H1 (cell line): Measurements from ENCODE around the gene SH3YL1. TPM values are rescaled to one million over a fixed set of nuclear protein-coding genes. Genes with fewer than 3 reads are reported as not detected.
A peak's percentile ranks its signal among the peaks of the same experiment; 100 is the strongest.

Experiments used
- CTCF ChIA-PET: fragments of 300-600 bp; sonication (Branson Sonifier 250); formaldehyde crosslinking; loops from one replicate; lab custom pipeline; 2021; ENCODE audit not compliant: partially characterized antibody; lab: Charles Lee
- POLR2A ChIA-PET: fragments of 300-600 bp; sonication (Branson Sonifier 250); formaldehyde crosslinking; loops from one replicate; lab custom pipeline; 2021; ENCODE audit warnings: inconsistent platforms; ENCODE audit not compliant: partially characterized antibody; lab: Charles Lee
- DNase-seq, 2 experiments: peaks; one replicate each; pipeline versions ENCODE4 v3.0.0 to v3.0.0-alpha.2; 2010 to 2022; ENCODE audit warnings: low spot score in 2 of 2, low read depth in 1 of 2, mixed read lengths in 1 of 2
- FAIRE-seq: peaks from 2 replicates; lab custom pipeline; 2011; peaks lifted over from hg19 to GRCh38; lab: Jason Lieb, UNC
- H2AFZ ChIP-seq: 2 replicates; pipeline ENCODE4 v1.8.1; 2012; ENCODE audit warnings: low read length, inconsistent platforms
- H2AK5ac ChIP-seq: 2 replicates; pipeline ENCODE4 v1.6.1; 2013; ENCODE audit warnings: low read depth, low read length
- H2BK120ac ChIP-seq: replicated peaks from 2 replicates; pipeline ENCODE3; 2013; ENCODE audit warnings: low read depth, low read length, inconsistent platforms
- H2BK12ac ChIP-seq: 2 replicates; pipeline ENCODE4 v1.6.1; 2013; ENCODE audit warnings: low read depth, low read length
- H2BK15ac ChIP-seq: 2 replicates; pipeline ENCODE4 v1.6.1; 2013; ENCODE audit warnings: low read length
- H2BK20ac ChIP-seq: 2 replicates; pipeline ENCODE4 v1.6.1; 2013; ENCODE audit warnings: low read length
- H2BK5ac ChIP-seq: 2 replicates; pipeline ENCODE4 v1.6.1; 2013; ENCODE audit warnings: low read depth, low read length
- H3K14ac ChIP-seq: 2 replicates; pipeline ENCODE4 v1.6.1; 2013; ENCODE audit warnings: inconsistent platforms; ENCODE audit not compliant: insufficient read length
- H3K18ac ChIP-seq: 2 replicates; pipeline ENCODE4 v1.6.1; 2013; ENCODE audit warnings: low read length; ENCODE audit errors: extremely low read depth
- H3K23ac ChIP-seq: 2 replicates; pipeline ENCODE4 v1.6.1; 2013; ENCODE audit warnings: inconsistent platforms; ENCODE audit not compliant: insufficient read length
- H3K23me2 ChIP-seq: 2 replicates; pipeline ENCODE4 v1.6.1; 2013; ENCODE audit warnings: low read depth, low read length
- H3K27ac ChIP-seq: 2 replicates; pipeline ENCODE4 v1.6.1; 2011; ENCODE audit warnings: low read depth, low read length, inconsistent platforms
- H3K27me3 ChIP-seq, 4 experiments: replicated peaks in 1 of 4; 1 replicate in 1 of 4; 2 replicates in 3 of 4; pipeline versions ENCODE4 v1.6.1 to v1.8.1; 2011 to 2013; ENCODE audit warnings: low read length in 3 of 4, mild to moderate bottlenecking in 3 of 4, inconsistent platforms in 2 of 4, mixed read lengths in 2 of 4, moderate library complexity in 1 of 4; ENCODE audit not compliant: control insufficient read depth in 3 of 4, insufficient read depth in 3 of 4; ENCODE audit errors: extremely low read depth in 1 of 4
- H3K36me3 ChIP-seq, 4 experiments: 2 replicates each; pipeline versions ENCODE4 v1.6.1 to v1.8.1; 2011 to 2013; ENCODE audit warnings: mild to moderate bottlenecking in 4 of 4, low read length in 3 of 4, moderate library complexity in 2 of 4, control low read depth in 1 of 4, inconsistent platforms in 1 of 4; ENCODE audit not compliant: insufficient read depth in 4 of 4, control insufficient read depth in 2 of 4
- H3K4ac ChIP-seq: replicated peaks from 2 replicates; pipeline ENCODE3; 2013; ENCODE audit warnings: low read length, low read depth, mixed read lengths, inconsistent platforms; ENCODE audit not compliant: insufficient read length
- H3K4me1 ChIP-seq, 4 experiments: replicated peaks in 1 of 4; 1 replicate in 1 of 4; 2 replicates in 3 of 4; pipeline versions ENCODE4 v1.6.1 to v1.8.1; 2011 to 2013; ENCODE audit warnings: low read length in 3 of 4, inconsistent platforms in 2 of 4, mixed read lengths in 1 of 4; ENCODE audit not compliant: insufficient read depth in 4 of 4, control insufficient read depth in 3 of 4
- H3K4me2 ChIP-seq, 2 experiments: 2 replicates each; pipeline versions ENCODE4 v1.6.1 to v1.8.1; 2011 to 2013; ENCODE audit warnings: low read depth in 2 of 2, low read length in 2 of 2, control low read depth in 1 of 2, inconsistent platforms in 1 of 2, mild to moderate bottlenecking in 1 of 2; ENCODE audit not compliant: insufficient read depth in 1 of 2
- H3K4me3 ChIP-seq, 4 experiments: fragments of 200-600, 300-600 bp in 1 of 4; sonication (generic), shearing (Covaris generic), sonication (Bioruptor Twin) in 1 of 4; 2 replicates each; pipeline versions ENCODE4 v1.5.1 to v1.8.1; 2011 to 2016; ENCODE audit warnings: low read length in 4 of 4, low read depth in 3 of 4, control low read depth in 2 of 4, inconsistent platforms in 2 of 4, mild to moderate bottlenecking in 2 of 4, mixed read lengths in 1 of 4, moderate library complexity in 1 of 4; ENCODE audit not compliant: insufficient read depth in 2 of 4; ENCODE audit errors: extremely low read depth in 1 of 4
- H3K56ac ChIP-seq: replicated peaks from 2 replicates; pipeline ENCODE3; 2013; ENCODE audit warnings: low read depth, mild to moderate bottlenecking, mixed read lengths, low read length, inconsistent platforms; ENCODE audit not compliant: insufficient read length
- H3K79me1 ChIP-seq: 2 replicates; pipeline ENCODE4 v1.6.1; 2013; ENCODE audit warnings: low read depth, low read length, control low read depth
- H3K79me2 ChIP-seq, 2 experiments: 2 replicates each; pipeline versions ENCODE4 v1.6.1 to v1.8.1; 2012 to 2013; ENCODE audit warnings: low read length in 2 of 2, mild to moderate bottlenecking in 2 of 2, inconsistent platforms in 1 of 2; ENCODE audit not compliant: insufficient read depth in 2 of 2, control insufficient read depth in 1 of 2
- H3K9ac ChIP-seq, 4 experiments: replicated peaks in 1 of 4; 1 replicate in 1 of 4; 2 replicates in 3 of 4; pipeline versions ENCODE4 v1.6.1 to v1.8.1; 2011 to 2013; ENCODE audit warnings: low read depth in 3 of 4, low read length in 3 of 4, control low read depth in 2 of 4, mild to moderate bottlenecking in 2 of 4, moderate library complexity in 2 of 4, inconsistent platforms in 1 of 4; ENCODE audit errors: extremely low read depth in 1 of 4
- H3K9me3 ChIP-seq, 2 experiments: 2 replicates each; pipeline versions ENCODE4 v1.6.1 to v1.8.1; 2012 to 2013; ENCODE audit warnings: mild to moderate bottlenecking in 2 of 2, moderate library complexity in 2 of 2, control low read depth in 1 of 2, inconsistent platforms in 1 of 2, low read depth in 1 of 2, low read length in 1 of 2, mixed read lengths in 1 of 2; ENCODE audit not compliant: insufficient read depth in 2 of 2
- H4K20me1 ChIP-seq, 2 experiments: replicated peaks in 1 of 2; 2 replicates each; pipeline versions ENCODE3 to v1.8.1; 2011 to 2013; ENCODE audit warnings: inconsistent platforms in 2 of 2, low read length in 2 of 2, mild to moderate bottlenecking in 1 of 2; ENCODE audit not compliant: insufficient read depth in 2 of 2, control insufficient read depth in 1 of 2
- H4K5ac ChIP-seq: 2 replicates; pipeline ENCODE4 v1.6.1; 2013; ENCODE audit warnings: low read length, low read depth, mixed read lengths, inconsistent platforms; ENCODE audit not compliant: insufficient read length
- H4K8ac ChIP-seq: 2 replicates; pipeline ENCODE4 v1.8.0; 2013; ENCODE audit warnings: mild to moderate bottlenecking, moderate library complexity, low read length, inconsistent platforms; ENCODE audit not compliant: insufficient read depth; ENCODE audit errors: extremely low read depth
- H4K91ac ChIP-seq: replicated peaks from 2 replicates; pipeline ENCODE3; 2013; ENCODE audit warnings: low read length, mixed read lengths, inconsistent platforms; ENCODE audit not compliant: insufficient read length
- BACH1 ChIP-seq: IDR thresholded peaks from 2 replicates; pipeline ENCODE4 v1.6.1; 2012; ENCODE audit warnings: low read length, improper control_type of control experiment
- POLR2AphosphoS5 ChIP-seq: IDR thresholded peaks from 2 replicates; pipeline ENCODE4 v1.6.1; 2011; ENCODE audit warnings: low read depth, low read length
- SRF ChIP-seq: IDR thresholded peaks from 2 replicates; pipeline ENCODE4 v1.6.1; 2011; ENCODE audit warnings: mild to moderate bottlenecking, low read depth, low read length, moderate library complexity
- USF2 ChIP-seq: IDR thresholded peaks from 2 replicates; pipeline ENCODE4 v1.6.1; 2011; ENCODE audit warnings: low read length, improper control_type of control experiment
- WGBS, 2 experiments: shearing (Covaris generic) in 1 of 2; methylation state at CpG; one replicate each; pipeline versions ENCODE4 v1.1.6 to v1.1.7; 2013 to 2015; ENCODE audit warnings: low lambda C conversion rate in 2 of 2, mixed read lengths in 2 of 2, inconsistent platforms in 1 of 2, low coverage in 1 of 2, missing lambda C conversion rate in 1 of 2; ENCODE audit not compliant: insufficient replicate concordance in 2 of 2, insufficient coverage in 1 of 2, insufficient read length in 1 of 2; ENCODE audit errors: extremely low coverage in 1 of 2, missing lambda C conversion rate in 1 of 2; 5-methylcytosine and 5-hydroxymethylcytosine counted together
- polyA plus RNA-seq, 7 experiments: library from polyadenylated mRNA; depleted of rRNA in 3 of 7; stranded (reverse) in 5 of 7; unstranded in 2 of 7; fragments of >200 nt in 5 of 7; fragments of 200-250 nt in 2 of 7; gene quantifications; 1 replicate in 5 of 7; 2 replicates in 1 of 7; 4 replicates in 1 of 7; pipeline versions ENCODE4 v1.2.1 to v1.2.3, GENCODE V29; 2011 to 2013; ENCODE audit warnings: missing spikeins in 2 of 7, mixed read lengths in 2 of 7
- total RNA-seq: library from RNA; stranded (reverse); fragmentation: NEBNext Ultra II Directional; extraction: Animal tissue kit (Norgen Biotek cat#: 25700); gene quantifications from 2 replicates; pipeline ENCODE4 v1.2.1, GENCODE V29; 2021

The SH3YL1 gene
- total and polyA plus RNA-seq, 2 of the 8 experiments (the other 6 are each of a cell fraction or from before 2014, with no cell fraction given) = 13.6 to 37.2 TPM

GRCh38 chr2:264493-265468, 949 bp upstream of the SH3YL1 start, which contains the start of gene ACP1:
TSS of gene ACP1 (plus strand) at chr2:264947. CDS start at chr2:264965, 18 bp downstream.
- 1% methylated on average over 40 of the region's 73 CpGs; no CpG with 5 or more reads in 1 of the 2 experiments for WGBS, 2 experiments
- Histone ChIP-seq H2AFZ (no peak within 1 kb of the TSS), H3K27me3 (peaks cover 0 to 9% (median 5%) of the 10 kb centered on the region in 4 experiments; a peak in 5 of 7 replicates), H3K4me3 (peak within 1 kb of the TSS; percentile 89 to 98 (median 95)), H4K91ac (peak within 1 kb of the TSS; percentile 98), H3K9me3 (no peaks in the 10 kb centered on the region), H3K79me2 (peaks cover 44 to 74% of the 10 kb centered on the region in 2 experiments), H4K20me1 (peaks cover 14 to 26% of the 10 kb centered on the region in 2 experiments), H3K27ac (peak within 1 kb of the TSS; percentile 97), H3K14ac (no peak within 1 kb of the TSS), H3K4ac (peak within 1 kb of the TSS; percentile 98), H2BK12ac (no peak within 1 kb of the TSS; the same call in 1 of the 2 replicates), H2BK20ac (no peak within 1 kb of the TSS), H3K79me1 (peaks cover 5% of the 10 kb centered on the region; the same call in 1 of the 2 replicates), H4K5ac (peak within 1 kb of the TSS; percentile 99), H4K8ac (peak within 1 kb of the TSS; percentile 99), H2BK120ac (peak within 1 kb of the TSS; percentile 31), H3K9ac (peak within 1 kb of the TSS; percentile 86 to 99 (median 98)), H3K23me2 (peaks cover 9% of the 10 kb centered on the region; the same call in 1 of the 2 replicates), H3K56ac (peak within 1 kb of the TSS; percentile 88), H2BK15ac (no peak within 1 kb of the TSS), H3K18ac (peak within 1 kb of the TSS; percentile 95), H3K4me2 (peak within 1 kb of the TSS; percentile 84 to 93), H3K4me1 (peaks cover 0 to 7% (median 4%) of the 10 kb centered on the region in 4 experiments; a peak in 4 of 7 replicates), H2AK5ac (no peak within 1 kb of the TSS), H3K36me3 (peaks cover 0 to 4% (median 0%) of the 10 kb centered on the region in 4 experiments; a peak in 2 of 8 replicates), H3K23ac (no peak within 1 kb of the TSS), H2BK5ac (peak within 1 kb of the TSS; percentile 96)
- peak; percentile 94 to 98 for DNase-seq
- POLR2A ChIA-PET = interaction anchor here (0.7 to 1.7 kb wide), 10 partner anchors 9 to 102 kb away, joined by 3 to 8 read pairs (median 4); partner anchors contain the start of gene ALKAL2
- no peak for FAIRE-seq
- CTCF ChIA-PET = interaction anchor here (1.5 kb wide), 1 partner anchor 9 kb away, joined by 4 read pairs; no protein-coding TSS in a partner anchor
- no peak for TF ChIP-seq USF2
- TF ChIP-seq POLR2AphosphoS5 = peak; percentile 98
- 0 out of 2 replicates have a peak, but pooled peaks have one; percentile 18 for TF ChIP-seq SRF
- no peak; the same call in 1 of the 2 replicates for TF ChIP-seq BACH1
